NCI-H2196 (cell line): ENCODE results near the gene TLCD5.

Experiments used
- DNase-seq: peaks from one replicate; lab custom pipeline; 2025; ENCODE audit not compliant: unreplicated experiment; lab: John Stamatoyannopoulos, UW

Gene TLCD5

DNA sequence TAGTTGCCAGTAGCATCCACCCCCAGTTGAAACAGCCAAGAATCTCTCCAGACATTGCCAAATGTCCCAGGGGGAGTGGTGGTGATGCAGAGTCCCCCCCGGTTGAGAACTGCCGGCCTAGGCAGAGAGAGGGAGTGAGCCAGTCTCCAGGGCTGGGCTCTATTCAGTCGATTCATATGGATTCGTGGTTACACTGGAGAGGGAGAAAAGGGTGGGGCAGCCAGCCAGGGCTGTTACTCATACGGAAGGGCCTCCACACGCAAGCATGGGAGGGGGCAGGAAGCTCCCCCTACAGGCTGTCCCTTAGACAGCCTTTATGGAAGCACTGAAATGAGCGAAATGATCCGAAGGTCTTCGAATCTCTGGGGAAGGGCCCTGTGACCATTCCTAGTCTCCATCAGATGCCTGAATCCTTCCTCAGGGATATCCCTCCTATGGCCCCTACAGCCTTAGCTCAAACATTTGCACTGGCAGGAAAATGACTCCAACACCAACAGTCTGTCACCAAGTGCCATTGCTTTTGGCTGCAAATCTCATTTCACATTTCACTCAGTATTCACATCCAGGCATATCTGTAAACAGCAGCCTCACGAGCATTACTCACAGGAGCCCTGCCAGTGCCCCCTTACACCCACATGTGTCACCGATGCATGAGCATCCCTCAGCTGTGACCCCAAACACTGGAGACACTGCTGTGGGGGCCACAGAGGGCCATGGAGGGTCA lies 18.4 kb upstream of the TLCD5 start:
- no peak for DNase-seq

DNA sequence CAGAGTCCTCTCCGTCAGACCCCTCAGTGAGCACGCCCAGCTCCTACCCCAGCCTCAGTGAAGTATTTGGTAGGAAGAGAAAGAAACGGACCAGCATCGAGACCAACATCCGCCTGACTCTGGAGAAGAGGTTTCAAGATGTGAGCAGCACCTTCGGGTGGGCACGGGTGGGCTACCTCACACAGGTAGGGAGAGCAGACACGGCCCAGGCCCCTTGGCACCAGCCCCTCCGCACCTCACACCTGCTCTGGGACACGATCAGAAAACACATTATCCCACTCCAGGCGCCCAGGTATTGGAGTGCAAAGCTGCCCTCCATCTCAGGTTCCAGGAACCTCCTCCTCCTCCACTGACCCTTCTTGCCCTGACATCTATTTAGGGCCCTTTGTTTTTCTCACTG lies 17.6 kb upstream of the TLCD5 start:
- DNase-seq, result no peak

DNA sequence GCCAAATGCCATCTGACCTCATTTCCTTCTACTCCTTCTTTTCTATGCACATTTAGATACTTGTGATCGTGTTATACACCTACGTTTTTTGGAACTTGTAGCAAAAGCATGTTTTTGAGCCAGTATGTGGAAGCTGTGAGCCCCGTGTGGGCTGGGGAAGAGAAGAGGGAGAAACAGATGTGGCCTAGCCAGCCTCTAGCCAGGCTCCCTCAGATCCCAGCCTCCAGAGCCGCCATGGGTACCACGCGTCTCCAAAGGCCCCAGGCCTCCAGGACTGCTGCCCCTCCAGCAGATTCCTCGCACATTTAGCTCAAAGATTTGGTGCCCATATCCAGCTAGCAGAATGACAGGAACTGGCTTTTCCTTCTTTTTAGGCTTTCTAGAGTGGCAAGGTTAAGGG lies 17.0 kb upstream of the TLCD5 start:
- no peak for DNase-seq

DNA sequence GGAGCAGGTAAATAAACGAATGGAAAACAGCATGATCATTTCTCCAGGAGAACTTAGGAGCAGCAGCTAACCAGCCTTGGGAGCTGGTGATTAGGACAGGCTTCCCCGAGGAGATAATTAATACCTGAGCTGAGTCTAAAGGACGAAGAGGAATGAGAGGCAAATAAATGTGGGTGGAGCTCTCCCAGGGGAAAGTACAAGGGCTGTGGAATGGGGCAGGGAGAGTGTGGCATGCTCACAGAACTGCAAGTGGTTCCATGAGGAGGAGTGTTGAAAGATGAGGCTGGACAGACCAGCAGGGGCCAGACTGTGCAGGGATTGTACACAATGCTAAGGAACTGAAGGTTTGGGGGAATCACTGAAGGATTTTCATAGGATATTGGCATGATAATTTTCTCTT lies 14.2 kb upstream of the TLCD5 start:
- DNase-seq, result no peak

DNA sequence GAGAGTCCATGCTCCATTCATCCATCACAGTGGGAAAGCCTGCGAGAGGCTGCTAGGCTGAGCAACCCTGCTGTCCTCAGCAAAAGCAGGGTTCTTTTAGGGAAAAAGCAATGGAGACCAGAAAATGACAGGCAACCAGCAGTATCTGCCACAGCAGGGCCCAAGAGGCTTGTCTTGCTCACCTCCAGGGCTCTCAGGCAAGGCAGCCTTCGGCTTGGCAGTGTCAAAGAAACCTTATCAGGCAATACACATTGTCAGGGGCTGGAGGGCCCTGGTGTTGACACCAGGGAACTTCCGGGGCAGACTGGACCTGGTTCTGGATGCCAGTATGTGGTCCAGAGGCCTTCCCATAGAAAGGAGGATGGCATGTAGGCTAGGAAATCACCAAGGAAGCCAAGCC lies 10.2 kb upstream of the TLCD5 start:
- no peak for DNase-seq

DNA sequence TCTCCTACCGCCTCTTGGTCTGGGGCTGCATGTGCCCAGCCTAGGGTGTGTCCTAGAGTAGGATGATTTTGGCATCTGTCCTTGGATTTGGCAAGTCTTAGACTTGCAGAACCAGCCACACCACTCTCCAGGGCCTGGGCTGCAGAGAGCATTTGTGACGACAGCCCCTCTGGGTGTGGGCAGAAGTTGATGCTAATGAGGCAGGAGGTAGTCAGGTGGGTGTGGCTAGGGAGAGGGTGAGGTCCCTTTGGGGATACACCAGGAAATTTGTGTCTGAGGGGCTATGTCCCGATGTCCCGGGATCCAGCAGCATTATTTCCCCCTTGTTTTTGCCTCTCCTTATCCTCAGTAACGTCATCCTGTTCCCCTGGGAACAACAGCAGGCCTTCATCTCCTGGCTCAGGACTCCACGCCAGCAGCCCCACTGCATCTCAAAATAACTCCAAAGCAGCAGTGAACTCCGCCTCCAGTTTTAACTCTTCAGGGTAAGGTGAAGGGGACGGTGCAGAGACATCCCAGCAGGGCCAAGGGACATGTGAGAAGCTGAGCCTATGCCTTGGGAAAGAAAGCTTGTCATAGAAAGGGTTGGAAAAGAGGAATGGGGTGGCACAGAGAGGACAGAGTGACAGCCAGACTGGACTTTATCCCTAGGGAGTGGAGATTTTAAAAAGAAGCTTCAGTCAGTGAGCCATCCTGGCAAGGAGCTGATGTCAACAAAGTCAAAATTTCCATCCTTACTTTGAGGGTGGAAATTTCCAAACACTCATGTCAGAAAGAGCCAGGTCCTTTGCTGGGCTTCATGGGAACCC lies 8.0 kb upstream of the TLCD5 start:
- DNase-seq, result peak; percentile 37

DNA sequence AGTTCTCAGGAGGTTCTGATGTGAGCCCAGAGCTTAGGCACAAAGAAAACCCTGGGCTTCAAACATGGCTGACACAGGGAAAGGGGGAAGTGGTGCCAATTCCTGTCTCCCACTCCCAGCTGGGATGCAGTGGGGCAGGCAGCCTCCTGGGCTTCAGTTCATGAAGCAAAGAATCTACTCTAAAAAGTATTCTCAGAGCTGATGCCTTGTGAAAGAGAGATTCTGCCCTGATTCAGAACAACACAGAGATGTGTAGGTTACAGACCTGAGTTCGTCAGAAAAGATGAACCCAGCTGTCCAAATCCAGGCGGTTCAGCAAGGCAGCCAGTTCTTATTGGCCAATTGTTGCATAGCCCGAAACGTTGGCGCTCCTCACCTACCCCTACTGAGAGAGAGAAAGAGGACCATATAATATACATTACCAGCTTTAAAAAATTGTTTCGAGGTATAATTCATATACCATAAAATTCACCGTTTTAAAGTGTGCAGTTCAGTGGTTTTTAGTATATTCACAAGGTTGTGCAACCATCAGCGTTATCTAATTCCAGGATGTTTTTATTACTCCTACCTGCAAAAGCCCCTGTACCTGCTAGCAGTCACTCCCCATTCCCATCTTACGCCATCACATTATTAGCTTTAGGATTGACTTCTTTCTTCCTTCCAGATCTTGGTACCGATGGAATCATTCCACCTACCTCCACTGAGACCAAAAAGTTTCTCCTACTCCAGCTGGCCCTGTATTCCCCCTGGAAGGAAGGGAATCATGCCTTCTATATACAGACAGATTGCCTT lies 7.2 kb upstream of the TLCD5 start:
- DNase-seq, result no peak

DNA sequence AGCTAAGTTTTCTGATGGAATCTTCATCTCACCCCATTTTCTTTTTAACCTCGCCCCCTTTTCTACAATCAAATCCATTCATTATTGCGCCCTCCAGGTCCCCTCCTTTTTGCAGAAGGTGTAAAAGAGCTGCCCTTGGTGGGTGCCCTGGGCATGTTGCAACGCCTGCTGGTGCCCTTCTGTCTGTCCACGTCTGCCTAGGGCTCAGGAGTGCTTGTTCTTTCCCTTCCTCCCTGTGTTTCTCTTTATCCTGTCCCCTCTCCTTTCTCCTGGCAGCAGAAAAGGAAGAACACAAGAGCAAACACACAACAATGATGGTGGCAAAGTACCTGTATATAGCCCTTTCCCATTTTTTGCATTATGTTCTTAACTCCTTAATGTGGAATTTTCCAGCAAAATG lies 6.2 kb upstream of the TLCD5 start:
- DNase-seq, result no peak

DNA sequence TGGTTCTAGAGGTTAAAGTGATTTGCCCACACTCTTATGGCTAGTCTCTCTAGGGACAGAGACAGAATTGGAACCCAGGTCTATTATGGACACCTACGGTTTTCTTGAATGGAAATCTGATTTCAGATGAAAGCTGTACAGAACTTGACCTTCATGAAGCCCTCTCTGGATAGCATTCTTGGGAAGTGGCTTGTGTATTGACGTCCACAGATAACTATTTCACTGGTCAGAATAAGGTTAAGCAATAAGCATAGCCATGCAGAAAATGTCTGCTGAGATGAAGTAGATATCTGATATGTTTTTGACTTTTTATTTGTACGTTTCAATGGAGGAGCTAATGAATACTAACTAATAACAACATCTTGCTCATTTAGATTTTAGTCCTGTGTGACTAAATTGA lies 1.1 kb downstream of the TLCD5 start:
- DNase-seq, result no peak

DNA sequence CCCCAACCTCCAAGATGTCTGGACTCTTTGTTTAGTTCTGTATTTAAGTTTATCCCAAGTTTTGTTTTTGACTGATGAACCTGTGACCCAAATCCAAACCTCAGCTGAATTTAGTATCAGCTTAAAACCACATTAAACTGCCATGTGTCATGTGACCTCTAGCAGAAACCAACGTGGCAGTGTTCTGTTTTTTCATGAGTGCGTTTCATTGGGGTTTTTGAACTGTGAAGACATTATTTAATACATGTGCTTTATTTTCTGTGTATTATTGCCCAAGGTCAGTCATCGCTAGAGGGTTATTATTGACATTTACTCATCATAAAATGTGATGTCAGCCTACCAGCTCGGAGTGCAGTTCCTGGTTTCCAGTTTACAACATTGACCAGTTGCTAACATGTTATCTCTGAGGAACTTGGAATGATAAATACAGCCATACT lies 1.8 kb downstream of the TLCD5 start:
- DNase-seq, result no peak

DNA sequence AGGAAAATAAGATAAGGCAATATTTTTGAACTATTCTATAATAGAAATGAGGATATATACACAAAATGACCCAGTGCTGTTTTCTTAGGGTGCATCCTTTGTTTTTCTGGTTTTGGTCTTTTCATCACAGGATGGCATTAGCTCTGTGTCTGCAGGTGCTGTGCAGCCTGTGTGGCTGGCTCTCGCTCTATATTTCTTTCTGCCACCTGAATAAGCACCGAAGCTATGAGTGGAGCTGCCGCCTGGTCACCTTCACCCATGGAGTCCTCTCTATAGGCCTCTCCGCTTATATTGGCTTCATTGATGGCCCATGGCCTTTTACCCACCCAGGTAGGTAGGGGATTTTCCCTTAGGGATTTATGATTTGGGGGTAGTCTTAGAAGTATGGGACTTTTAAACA lies 2.2 kb downstream of the TLCD5 start:
- DNase-seq, result no peak

DNA sequence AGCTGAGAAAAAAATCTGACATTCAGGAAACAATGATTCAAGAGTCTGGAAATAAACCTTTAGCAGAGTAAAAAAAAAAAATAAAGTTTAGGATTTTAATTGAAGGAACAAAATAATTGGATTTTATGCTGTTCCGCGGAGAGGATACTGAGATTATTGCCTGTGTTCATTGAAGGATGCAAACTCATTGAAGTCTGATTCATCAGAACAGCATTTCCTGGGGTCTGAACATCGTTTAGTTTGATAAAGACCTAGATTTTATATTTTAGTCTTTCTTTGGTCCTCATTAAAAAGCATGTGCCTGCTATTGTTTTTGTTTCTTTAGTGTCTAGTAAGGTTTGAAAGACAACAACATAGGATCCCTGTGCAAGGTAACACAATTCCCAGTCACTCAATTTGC lies 4.5 kb downstream of the TLCD5 start:
- DNase-seq, result no peak

DNA sequence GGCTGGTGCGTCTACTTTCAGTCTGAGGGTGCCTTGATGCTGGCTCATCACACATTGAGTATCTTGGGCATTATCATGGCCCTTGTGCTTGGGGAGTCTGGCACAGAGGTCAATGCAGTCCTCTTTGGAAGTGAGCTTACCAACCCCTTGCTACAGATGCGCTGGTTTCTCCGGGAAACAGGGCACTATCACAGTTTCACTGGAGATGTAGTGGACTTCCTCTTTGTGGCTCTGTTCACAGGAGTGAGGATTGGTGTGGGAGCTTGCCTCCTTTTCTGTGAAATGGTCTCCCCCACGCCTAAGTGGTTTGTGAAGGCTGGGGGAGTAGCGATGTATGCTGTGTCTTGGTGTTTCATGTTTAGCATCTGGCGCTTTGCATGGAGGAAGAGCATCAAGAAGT lies 4.9 kb downstream of the TLCD5 start:
- DNase-seq, result no peak

DNA sequence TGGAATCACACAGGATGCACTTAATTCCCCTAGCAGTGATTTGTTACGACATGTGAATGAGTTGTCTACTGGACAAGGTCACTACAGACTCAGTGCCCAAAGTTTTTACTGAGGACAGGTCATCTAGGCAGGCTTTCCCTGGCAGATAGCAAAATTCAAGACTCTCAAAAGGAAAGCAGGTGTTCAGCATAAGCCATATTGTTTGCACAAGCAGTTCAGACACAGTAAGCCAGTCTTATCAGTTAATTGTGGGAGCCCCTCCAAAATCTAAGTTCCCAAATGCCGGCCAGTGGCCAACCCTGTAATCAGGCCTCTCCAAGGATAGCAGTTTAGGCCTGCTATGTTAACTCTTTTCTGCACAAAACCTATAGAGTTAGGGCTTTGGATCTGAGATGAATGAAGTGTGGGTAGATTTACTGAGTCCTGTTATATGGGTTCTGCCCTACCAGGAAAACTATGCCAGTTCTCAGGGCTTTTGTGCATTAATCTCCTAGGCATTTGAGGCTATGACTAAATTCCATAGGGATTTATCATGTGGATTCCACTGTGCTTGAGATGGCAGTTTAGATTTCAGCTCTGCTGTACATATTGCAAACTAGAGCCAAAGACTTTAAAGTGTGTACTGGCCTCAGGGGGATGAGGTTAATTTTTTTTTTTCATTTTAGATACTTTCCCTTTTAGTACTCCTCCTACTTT lies 6.3 kb downstream of the TLCD5 start:
- DNase-seq, result no peak

DNA sequence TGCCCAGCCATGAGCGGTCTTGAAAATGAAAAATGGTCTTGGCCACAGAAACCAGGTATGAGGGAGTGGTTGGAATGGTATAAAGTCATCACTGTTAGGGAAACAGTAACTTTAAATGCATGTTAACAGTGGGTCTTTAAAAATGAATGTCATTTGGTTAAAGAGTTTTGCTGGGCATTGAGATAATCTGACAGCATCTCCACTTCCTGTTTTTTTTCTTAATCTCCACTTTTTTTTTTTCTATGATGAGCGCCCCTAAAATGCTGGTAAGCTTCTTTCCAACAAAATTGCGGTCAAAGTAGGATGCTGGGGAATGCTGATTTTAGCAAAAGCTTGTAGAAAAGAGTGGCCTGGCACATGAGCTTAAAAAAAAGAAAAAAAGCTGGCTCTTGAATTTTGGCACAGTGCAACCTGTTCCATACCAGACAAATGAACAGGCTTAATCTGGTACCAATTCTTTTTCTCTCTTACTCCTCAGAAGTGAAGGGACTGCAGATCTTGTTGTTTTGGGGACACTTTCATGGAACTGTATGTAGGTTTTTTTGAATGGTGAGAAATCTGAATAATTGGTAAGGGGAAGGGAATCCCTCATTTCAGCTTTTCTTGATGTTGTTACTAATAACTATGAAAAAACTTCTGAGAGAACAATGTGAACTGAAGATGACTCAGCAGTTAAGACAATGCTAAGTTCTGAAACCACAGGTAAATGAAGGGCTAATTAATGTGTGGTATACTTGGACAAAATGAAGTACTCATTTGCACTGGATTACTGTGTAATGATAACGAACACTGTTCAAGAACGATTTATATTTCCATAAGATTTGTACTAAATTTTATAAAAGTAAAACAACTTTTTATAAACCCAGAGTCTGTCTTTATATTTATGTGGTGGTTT lies 8.0 kb downstream of the TLCD5 start:
- no peak for DNase-seq

DNA sequence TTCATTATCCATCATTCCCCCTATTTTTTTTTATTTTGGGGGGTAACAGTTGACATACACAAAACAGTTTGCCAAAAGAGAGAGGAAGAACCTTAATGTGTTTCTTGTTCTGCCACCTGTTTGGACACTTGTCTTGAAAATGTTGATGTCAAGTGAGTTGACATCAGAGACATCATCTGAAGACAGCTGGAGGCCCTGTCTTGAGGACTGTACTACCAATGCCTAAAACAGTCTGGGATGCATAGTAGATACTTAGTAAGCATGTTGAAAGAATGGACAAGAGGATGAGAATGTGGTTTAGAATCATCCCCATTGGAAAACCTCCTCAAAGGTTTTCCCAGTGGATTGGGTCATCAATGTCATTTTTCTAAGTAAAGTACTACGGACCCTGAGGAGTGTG lies 8.7 kb downstream of the TLCD5 start:
- no peak for DNase-seq

DNA sequence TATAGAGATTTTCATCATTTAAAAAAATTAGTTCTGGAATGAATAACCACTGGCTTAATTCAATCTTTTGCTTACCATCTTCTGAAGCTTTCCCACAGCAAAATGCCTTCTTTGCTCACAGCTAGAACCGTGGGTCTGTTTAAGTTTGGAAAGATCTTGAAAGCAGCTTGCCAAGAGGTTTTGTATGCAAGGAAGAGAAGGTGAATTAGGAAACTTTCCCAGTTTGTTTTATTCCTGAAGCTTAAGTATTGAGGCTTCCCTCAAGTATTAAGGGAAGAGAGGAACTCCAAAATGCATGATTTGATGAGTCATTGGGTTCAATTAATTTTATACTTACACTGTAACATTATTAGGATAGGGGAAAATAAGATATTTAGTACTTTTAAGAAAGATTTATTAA lies 9.2 kb downstream of the TLCD5 start:
- no peak for DNase-seq

DNA sequence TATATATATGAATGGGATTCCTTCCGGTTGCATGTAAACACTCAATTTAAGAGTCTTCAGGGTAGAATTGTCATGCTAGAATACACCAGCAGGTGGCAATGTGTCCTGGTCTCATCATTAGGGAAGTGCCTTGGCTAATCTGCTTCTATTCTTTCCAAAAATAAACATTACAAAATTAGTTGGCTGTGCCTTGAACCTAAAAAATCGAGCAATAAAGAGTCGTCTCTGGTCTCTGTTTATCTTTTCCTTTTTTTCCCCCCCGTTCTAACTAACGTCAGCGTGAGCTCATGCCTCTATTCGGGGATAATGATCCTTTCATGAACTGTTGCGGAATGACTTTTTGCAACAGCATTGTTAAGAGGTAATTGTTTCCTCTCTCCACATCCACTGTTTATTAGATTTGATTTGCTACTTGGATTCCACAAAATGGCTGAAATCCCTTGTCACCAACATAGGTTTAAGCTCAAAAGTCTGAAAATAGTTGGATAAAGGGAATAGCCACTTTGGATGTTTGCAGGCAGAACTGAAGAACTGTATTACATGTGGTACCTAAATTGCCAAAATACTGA lies 9.9 kb downstream of the TLCD5 start:
- DNase-seq, result peak; percentile 71

DNA sequence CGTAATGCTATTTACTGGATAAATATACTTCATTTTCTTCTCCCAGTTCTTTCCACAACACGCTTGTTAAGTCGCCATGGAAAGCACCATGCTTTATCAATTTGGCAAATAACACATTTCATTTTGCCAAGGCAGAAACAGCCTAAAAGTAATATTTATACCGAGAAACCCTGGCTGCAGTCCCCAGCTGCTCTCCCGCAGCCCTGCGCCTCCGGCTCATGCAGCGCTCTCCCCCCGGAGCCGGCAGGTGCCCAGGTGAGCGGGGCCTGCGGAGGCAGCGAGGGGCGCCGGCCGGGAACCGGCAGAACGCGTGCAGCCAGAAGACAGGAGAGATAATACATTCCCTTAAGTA lies 10.4 kb downstream of the TLCD5 start:
- peak; percentile 44 for DNase-seq
